Ovary (tissue), 9 donors: ENCODE data around the gene TBC1D25. TPM values are rescaled to one million over a fixed set of nuclear protein-coding genes. Genes with fewer than 3 reads are reported as not detected.
A peak's percentile ranks its signal among the peaks of the same experiment; 100 is the strongest.

Source experiments
- DNase-seq, 5 donors: peaks; one replicate each; pipeline ENCODE4 v3.0.0-alpha.2; 2019 to 2020
- H3K27ac ChIP-seq, 2 donors: fragments of 200-600 bp; one replicate each; pipeline versions ENCODE4 v1.5.1 to v1.8.0; 2019 to 2022
- H3K27me3 ChIP-seq: fragments of 200-600 bp; one replicate; pipeline ENCODE4 v1.8.0; 2022
- H3K36me3 ChIP-seq: fragments of 200-600 bp; sonication (generic); one replicate; pipeline ENCODE4 v1.5.1; 2019
- H3K4me1 ChIP-seq: one replicate; pipeline ENCODE4 v1.8.1; 2013; ENCODE audit warnings: mild to moderate bottlenecking, moderate library complexity; ENCODE audit not compliant: insufficient read depth
- H3K4me3 ChIP-seq: fragments of 200-600 bp; sonication (generic); one replicate; pipeline ENCODE4 v1.5.1; 2017
- H3K9me3 ChIP-seq, 2 donors: fragments of 200-600 bp in 1 of 2; sonication (generic) in 1 of 2; one replicate each; pipeline versions ENCODE4 v1.5.1 to v1.8.1; 2013 to 2019; ENCODE audit warnings: mild to moderate bottlenecking in 1 of 2, moderate library complexity in 1 of 2
- CTCF ChIP-seq, 3 donors: fragments of 450-650 bp in 2 of 3; fragments of 200-600 bp in 1 of 3; IDR thresholded peaks; one replicate each; pipeline versions ENCODE4 v1.5.1 to v1.8.0; 2016 to 2022; ENCODE audit warnings: antibody characterized with exemption in 3 of 3, mild to moderate bottlenecking in 1 of 3
- EP300 ChIP-seq: sonication (generic); formaldehyde crosslinking; IDR thresholded peaks from one replicate; pipeline ENCODE4 v1.6.1; 2017; ENCODE audit warnings: antibody characterized with exemption
- POLR2A ChIP-seq: fragments of 450-650 bp; IDR thresholded peaks from one replicate; pipeline ENCODE4 v1.6.1; 2017; ENCODE audit warnings: antibody characterized with exemption, mild to moderate bottlenecking, moderate library complexity
- WGBS, 3 donors: extraction: QIAGEN DNeasy Blood & Tissue Kit in 1 of 3; methylation state at CpG; one replicate each; pipeline versions ENCODE4 v1.1.5 to v1.1.7; 2013 to 2017; 5-methylcytosine and 5-hydroxymethylcytosine counted together
- intact Hi-C, 4 donors: fragments of 100-400 bp; cut with DNase I; formaldehyde crosslinking; loops; one replicate each; pipeline versions ENCODE4 v1.11.0 to v1.15.1; 2022 to 2023
- polyA plus RNA-seq, 2 donors: library from polyadenylated mRNA; stranded (reverse); fragments of 200-250 nt in 1 of 2; fragments of 350-450 nt in 1 of 2; fragmentation: Illumina TruSeq in 1 of 2; extraction: RNeasy Lipid Tissue Mini Kit (QIAGEN cat#74804) in 1 of 2; gene quantifications; one replicate each; pipeline ENCODE4 v1.2.3, GENCODE V29; 2013 to 2014
- total RNA-seq, 7 donors: library from RNA; depleted of rRNA in 2 of 7; stranded (reverse); fragments of >200 nt in 2 of 7; fragmentation: NEBNext Ultra II Directional in 3 of 7; extraction: Animal tissue kit (Norgen Biotek cat#: 25700) in 3 of 7; gene quantifications; one replicate each; pipeline versions ENCODE4 v1.1.0 to v1.2.4, GENCODE V29; 2016 to 2023
- donor health status: DM: no; HTN: no; CAD: no; lungs with moderate emphysema.
- donor health status: DM: no; HTN: no; CAD: no.
- donor health status: Bipolar disorder and iron deficiency.
- donor health status: DM: yes; HTN: yes; CAD: no.
- donor health status: DM: no; HTN: no; CAD: no.
- donor health status: DM: yes; HTN: yes; CAD: no.

TBC1D25 gene
- total and polyA plus RNA-seq, 9 donors, result 8.1 to 16.0 (median 12.2) TPM

- TF ChIP-seq POLR2A, result no peak
- TF ChIP-seq CTCF (IDR thresholded peaks at IDR 0.05), result no peak
- no peak for TF ChIP-seq EP300
- H3K4me1 ChIP-seq, result no peaks in the 10 kb centered on the region
- DNase-seq, result no peak
- peak overlapping the region; percentile 93 to 95 for H3K27ac ChIP-seq
- peak overlapping the region; percentile 75 for H3K4me3 ChIP-seq
- H3K27me3 ChIP-seq, result no peaks in the 10 kb centered on the region
- 70 to 72% (median 70%) methylated on average over 13 of the region's 13 CpGs for WGBS, 3 donors
- H3K36me3 ChIP-seq, result no peaks in the 10 kb centered on the region
- H3K9me3 ChIP-seq, result no peaks in the 10 kb centered on the region
- intact Hi-C loops, result no loop called here
Measured at GRCh38 chrX:48575642-48576041, 36.1 kb downstream of the TBC1D25 start.

GRCh38 chrX:48576108-48576507 is 36.6 kb downstream of the TBC1D25 start:
- no peak overlapping the region for H3K27ac ChIP-seq
- WGBS, 3 donors, result 59 to 64% (median 64%) methylated on average over 6 of the region's 6 CpGs

GRCh38 chrX:48578661-48579128 is 39.2 kb downstream of the TBC1D25 start:
- Histone ChIP-seq H3K27ac (no peak overlapping the region), H3K27me3 (no peaks in the 10 kb centered on the region), H3K36me3 (no peaks in the 10 kb centered on the region), H3K4me3 (no peak overlapping the region), H3K4me1 (no peaks in the 10 kb centered on the region), H3K9me3 (no peaks in the 10 kb centered on the region)
- TF ChIP-seq CTCF (IDR thresholded peaks at IDR 0.05) (no peak), POLR2A (no peak), EP300 (no peak)
- intact Hi-C loops, result no loop called here
- WGBS, 3 donors, result 56 to 60% (median 58%) methylated on average over 2 of the region's 2 CpGs
- DNase-seq, result no peak

More at GRCh38 chrX:48576108-48576507, 36.6 kb downstream of the TBC1D25 start:
- H3K9me3 ChIP-seq, result no peaks in the 10 kb centered on the region
- H3K27me3 ChIP-seq, result no peaks in the 10 kb centered on the region
- H3K4me1 ChIP-seq, result no peaks in the 10 kb centered on the region
- no peak for TF ChIP-seq CTCF (IDR thresholded peaks at IDR 0.05)
- no peak for TF ChIP-seq EP300
- no peak for TF ChIP-seq POLR2A
- H3K4me3 ChIP-seq, result no peak overlapping the region
- no peak for DNase-seq
- H3K36me3 ChIP-seq, result no peaks in the 10 kb centered on the region
- intact Hi-C loops, result no loop called here

DNA sequence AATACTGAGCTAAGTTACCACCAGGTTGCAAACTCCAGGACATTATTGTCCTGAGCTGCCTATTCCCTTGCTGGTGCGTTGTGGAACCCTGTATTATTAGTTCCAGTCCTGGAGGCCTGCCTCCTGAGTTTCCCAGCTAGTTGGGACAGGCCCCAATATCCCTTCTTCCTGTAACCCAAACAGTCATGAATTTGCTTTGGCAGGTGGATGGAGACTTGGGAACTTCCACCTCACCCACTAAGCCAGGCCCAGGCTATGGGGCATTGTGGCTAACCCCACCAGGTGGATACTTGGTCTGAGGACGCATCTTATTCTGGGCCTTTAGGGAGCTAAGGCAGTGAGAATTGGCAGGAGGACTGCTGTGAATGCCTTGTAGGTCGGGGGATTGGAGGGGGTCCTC is 39.7 kb downstream of the TBC1D25 start:
- intact Hi-C loops, result no loop called here
- 51 to 57% (median 55%) methylated on average over 3 of the region's 3 CpGs for WGBS, 3 donors
- TF ChIP-seq EP300 (no peak), CTCF (IDR thresholded peaks at IDR 0.05) (no peak), POLR2A (no peak)
- H3K36me3 ChIP-seq, result no peaks in the 10 kb centered on the region
- no peak overlapping the region for H3K27ac ChIP-seq
- DNase-seq, result no peak
- H3K27me3 ChIP-seq, result no peaks in the 10 kb centered on the region
- H3K4me1 ChIP-seq, result no peaks in the 10 kb centered on the region
- no peak overlapping the region for H3K4me3 ChIP-seq
- no peaks in the 10 kb centered on the region for H3K9me3 ChIP-seq
